Fibroblast of mammary gland (primary cell): ENCODE measurements around the gene RYR1.

Experiments used
- DNase-seq: peaks from one replicate; pipeline ENCODE4 v3.0.0-alpha.2; 2010; ENCODE audit warnings: low read depth
- H3K4me3 ChIP-seq: 2 replicates; pipeline ENCODE4 v1.5.1; 2011; ENCODE audit warnings: low read depth, mild to moderate bottlenecking, low read length, moderate library complexity; ENCODE audit not compliant: control insufficient read depth
- TF ChIP-seq, protein P1 (sequence below): conservative IDR thresholded peaks from 2 replicates; pipeline ENCODE4 v1.5.1; 2011; ENCODE audit warnings: low read depth, low read length, inconsistent platforms; ENCODE audit not compliant: control insufficient read depth, insufficient read depth

Gene RYR1

DNA sequence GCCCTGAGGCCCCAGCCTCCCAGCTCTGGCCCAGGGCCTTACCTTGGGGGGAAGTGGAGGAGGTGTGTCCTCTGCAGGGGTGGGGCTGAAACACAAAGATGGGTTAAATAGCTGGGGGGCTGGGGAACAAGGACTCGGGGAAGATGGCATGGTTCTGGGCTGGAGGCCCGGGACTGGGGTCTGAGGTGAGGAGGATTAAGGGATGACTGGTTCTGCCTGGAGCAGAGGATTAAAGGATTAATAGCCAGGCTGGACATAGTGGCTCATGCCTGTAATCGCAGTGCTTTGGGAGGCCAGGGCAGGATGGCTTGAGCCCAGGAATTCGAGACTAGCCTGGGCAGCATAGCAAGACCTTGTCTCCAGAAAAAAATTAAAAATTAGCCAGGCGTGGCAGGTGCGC lies 172.6 kb downstream of the RYR1 start:
- TF ChIP-seq, protein P1, sequence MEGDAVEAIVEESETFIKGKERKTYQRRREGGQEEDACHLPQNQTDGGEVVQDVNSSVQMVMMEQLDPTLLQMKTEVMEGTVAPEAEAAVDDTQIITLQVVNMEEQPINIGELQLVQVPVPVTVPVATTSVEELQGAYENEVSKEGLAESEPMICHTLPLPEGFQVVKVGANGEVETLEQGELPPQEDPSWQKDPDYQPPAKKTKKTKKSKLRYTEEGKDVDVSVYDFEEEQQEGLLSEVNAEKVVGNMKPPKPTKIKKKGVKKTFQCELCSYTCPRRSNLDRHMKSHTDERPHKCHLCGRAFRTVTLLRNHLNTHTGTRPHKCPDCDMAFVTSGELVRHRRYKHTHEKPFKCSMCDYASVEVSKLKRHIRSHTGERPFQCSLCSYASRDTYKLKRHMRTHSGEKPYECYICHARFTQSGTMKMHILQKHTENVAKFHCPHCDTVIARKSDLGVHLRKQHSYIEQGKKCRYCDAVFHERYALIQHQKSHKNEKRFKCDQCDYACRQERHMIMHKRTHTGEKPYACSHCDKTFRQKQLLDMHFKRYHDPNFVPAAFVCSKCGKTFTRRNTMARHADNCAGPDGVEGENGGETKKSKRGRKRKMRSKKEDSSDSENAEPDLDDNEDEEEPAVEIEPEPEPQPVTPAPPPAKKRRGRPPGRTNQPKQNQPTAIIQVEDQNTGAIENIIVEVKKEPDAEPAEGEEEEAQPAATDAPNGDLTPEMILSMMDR, result no peak
- no peak for DNase-seq

DNA sequence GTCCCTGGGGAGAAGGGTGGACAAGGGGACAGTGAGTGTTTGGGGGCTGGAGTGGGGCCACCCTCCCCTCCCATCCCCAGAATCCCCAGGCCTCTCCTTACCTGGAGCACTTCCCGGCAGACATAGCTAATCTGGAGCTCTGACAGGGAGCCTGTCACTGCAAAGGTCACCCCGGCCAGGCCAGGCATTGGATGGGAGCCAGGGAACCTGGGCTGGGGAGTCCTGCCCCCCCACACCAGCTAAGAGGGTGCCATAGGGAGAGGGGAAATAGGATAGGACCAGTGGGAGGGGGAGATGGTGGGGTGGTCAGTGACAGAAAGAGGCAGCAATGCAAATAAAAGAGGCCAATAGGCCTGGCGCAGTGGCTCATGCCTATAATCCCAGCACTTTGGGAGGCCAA lies 180.8 kb downstream of the RYR1 start:
- no peak overlapping the region for H3K4me3 ChIP-seq
- TF ChIP-seq, protein P1, result no peak
- DNase-seq, result no peak

More for the DNA sequence above, 172.6 kb downstream of the RYR1 start:
- no peak overlapping the region for H3K4me3 ChIP-seq

DNA sequence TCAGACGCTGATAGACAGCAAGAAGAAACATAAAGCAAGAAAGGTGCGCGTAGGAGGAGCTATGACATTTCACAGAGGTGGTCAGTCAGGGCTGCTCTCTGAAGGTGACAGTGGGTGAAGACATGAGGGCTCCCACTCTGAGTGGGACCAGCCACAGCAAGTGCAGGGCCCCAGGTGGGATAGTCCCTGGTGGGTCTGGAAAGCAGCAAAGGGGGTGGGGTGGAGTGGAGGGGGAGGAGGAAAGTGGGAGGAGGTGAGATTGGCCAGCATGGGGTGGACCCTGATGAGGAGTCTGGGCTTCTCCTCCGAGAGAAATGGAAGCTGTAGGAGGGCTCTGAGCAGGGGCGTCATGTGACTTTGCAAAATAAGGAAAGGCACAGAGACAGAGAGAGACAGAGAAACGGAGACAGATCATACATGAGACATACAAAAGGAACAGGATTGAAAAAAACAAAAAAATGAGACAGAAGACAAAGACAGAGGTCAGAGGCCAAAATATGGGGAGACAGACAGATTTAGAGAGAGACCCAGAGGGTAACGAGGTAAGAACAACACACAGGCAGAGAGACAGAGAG lies 181.6 kb downstream of the RYR1 start:
- no peak overlapping the region for H3K4me3 ChIP-seq
- DNase-seq, result no peak
- TF ChIP-seq, protein P1, result no peak

DNA sequence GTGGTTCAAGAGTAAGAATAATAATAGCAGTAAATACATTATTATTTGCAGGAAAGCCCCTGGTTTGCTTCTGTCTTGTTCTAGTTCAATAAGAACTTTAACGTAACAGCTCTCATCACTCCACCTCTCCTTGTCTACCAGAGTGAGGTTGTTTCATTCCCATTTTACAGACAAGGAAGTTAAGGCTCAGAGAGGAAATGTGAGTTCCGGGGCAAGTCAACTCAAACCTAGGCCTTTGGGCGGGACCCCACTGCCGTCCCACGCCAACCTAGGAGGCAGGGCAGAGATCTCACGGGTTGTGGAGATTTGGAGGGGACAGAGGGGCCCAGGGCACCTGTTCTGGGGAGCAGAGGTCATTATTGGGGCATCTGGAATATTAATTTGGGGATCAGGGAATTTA lies 182.8 kb downstream of the RYR1 start:
- no peak overlapping the region for H3K4me3 ChIP-seq
- TF ChIP-seq, protein P1, result no peak
- DNase-seq, result no peak

DNA sequence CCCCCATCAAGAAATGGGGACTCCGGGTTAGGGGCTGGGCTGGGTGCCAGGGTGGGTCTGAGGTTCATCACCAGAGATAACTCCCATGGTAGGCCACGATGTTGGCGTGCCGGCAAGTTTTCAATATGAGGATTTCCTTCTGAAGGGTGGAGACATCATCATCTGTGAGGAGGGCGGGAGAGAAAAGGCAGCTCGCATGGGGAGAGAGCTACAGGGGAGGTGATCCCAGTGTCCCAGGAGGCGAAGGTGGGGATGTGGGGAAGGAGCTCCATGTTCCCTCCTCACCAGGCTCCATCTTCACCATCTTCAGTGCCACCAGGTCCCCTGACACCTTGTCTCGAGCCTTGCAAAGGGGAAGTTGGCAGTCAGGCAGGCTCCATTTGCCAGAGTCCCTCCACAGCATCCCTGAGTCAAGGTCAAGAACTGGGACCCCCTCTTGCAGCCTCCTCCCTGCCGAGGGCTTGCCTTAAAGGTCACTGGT lies 183.8 kb downstream of the RYR1 start:
- no peak for DNase-seq
- TF ChIP-seq, protein P1, result no peak
- no peak overlapping the region for H3K4me3 ChIP-seq

DNA sequence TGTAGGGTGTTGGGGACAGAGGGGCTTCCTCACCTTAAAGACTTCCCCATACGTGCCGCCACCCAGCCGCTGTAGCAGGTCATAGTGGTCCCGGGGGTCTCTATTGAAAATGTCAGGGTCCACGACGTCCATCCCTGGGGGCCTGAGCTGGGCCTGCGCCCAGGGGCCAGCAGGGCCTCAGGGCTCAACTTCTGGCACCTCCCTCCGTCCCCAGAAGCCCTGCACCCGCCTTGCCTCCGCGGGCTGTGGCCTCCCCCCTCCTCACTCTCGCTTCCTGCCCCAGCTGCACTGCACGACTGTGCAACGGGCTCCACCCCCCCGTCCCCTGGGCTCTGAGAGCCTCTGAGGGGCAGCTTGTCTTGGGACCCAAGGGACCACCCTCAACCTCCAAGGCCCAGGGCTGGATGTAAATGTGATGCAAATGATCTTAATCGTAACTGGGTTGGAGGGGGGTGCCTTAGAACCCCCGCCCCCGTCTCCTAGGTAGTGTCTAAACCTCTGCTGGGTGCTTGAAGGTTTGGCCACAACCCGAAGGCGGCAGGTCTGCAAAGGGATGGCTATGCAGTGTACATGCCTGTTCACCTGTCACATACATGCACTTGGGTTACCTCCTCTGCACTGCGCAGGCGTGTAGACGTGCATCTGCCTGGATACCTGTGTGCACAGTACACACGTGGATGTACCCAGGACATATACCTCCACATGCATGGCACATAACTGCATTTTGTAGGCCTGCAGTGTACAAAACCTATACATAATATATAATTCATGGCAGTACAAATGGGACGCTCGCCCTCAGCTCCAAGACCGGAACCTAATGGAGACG lies 184.5 kb downstream of the RYR1 start, which contains the start of gene MAP4K1:
Gene MAP4K1, minus strand, starts transcription at position 190 of the 826 bp plus-strand sequence. Its CDS starts 58 bp downstream, at position 132.
- DNase-seq, result no peak
- H3K4me3 ChIP-seq, result peak within 1 kb of the TSS; percentile 87
- TF ChIP-seq, protein P1, result no peak
